Activated naive CD4-positive, alpha-beta T cell treated with anti-CD3 and anti-CD28 coated beads, Interleukin-2, amount 50 U/mL, for 24 hours (primary cell): ENCODE results near the gene C1orf56.

ENCODE experiments used
- H3K27ac Mint-ChIP-seq: one replicate; pipeline ENCODE4 v1.8.0; 2021; ENCODE audit warnings: mild to moderate bottlenecking, mixed read lengths
- H3K27me3 Mint-ChIP-seq: one replicate; pipeline ENCODE4 v1.8.0; 2021; ENCODE audit warnings: mixed read lengths
- H3K36me3 Mint-ChIP-seq: one replicate; pipeline ENCODE4 v1.8.0; 2021; ENCODE audit warnings: mixed read lengths
- H3K4me1 Mint-ChIP-seq: one replicate; pipeline ENCODE4 v1.8.0; 2021; ENCODE audit warnings: mixed read lengths
- H3K4me3 Mint-ChIP-seq: one replicate; pipeline ENCODE4 v1.8.0; 2021; ENCODE audit warnings: mild to moderate bottlenecking, mixed read lengths
- H3K9me3 Mint-ChIP-seq: one replicate; pipeline ENCODE4 v1.8.0; 2021; ENCODE audit warnings: mixed read lengths

Gene C1orf56, protein sequence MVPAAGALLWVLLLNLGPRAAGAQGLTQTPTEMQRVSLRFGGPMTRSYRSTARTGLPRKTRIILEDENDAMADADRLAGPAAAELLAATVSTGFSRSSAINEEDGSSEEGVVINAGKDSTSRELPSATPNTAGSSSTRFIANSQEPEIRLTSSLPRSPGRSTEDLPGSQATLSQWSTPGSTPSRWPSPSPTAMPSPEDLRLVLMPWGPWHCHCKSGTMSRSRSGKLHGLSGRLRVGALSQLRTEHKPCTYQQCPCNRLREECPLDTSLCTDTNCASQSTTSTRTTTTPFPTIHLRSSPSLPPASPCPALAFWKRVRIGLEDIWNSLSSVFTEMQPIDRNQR

DNA sequence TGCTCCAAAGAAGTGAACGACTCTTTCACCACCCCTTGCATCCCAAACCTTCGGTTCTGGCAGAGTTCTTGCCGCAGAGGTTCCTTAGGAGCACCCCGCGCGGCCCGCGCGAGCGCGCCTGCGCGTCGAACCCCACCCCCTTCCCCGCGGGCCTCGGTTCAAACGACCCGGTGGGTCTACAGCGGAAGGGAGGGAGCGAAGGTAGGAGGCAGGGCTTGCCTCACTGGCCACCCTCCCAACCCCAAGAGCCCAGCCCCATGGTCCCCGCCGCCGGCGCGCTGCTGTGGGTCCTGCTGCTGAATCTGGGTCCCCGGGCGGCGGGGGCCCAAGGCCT lies at the start of gene C1orf56:
TSS of gene C1orf56 (plus strand) at position 161 of the 334 bp plus-strand sequence. CDS start at position 258, 97 bp downstream.
- peaks cover 8% of the 10 kb centered on the region for H3K36me3 Mint-ChIP-seq
- H3K4me1 Mint-ChIP-seq = peaks cover 83% of the 10 kb centered on the region
- H3K27ac Mint-ChIP-seq = peak within 1 kb of the TSS; percentile 85
- peak within 1 kb of the TSS; percentile 92 for H3K4me3 Mint-ChIP-seq
- no peaks in the 10 kb centered on the region for H3K27me3 Mint-ChIP-seq
- H3K9me3 Mint-ChIP-seq = no peaks in the 10 kb centered on the region

DNA sequence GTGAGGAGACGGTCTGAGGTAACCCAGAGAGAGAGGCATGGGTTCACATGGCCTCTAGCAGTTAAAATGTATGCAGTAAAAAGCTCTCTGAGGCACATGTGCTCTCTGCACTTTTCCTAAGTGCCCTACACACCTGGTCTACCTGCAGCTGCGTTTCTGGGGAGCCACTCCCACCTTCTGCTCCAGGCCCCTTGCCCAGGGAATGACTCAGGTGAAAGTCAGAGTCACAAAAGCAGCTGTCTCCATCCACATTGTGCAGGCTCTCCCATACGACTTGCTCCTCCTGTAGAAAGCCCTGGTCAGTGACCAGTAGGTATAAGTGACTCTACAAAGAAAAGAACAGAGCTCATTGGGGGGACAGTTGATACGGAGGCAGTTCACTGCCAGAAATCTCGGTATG lies 49.6 kb upstream of the C1orf56 start:
- Mint-ChIP-seq H3K27ac (no peak overlapping the region), H3K9me3 (no peaks in the 10 kb centered on the region), H3K4me1 (peaks cover 39% of the 10 kb centered on the region), H3K4me3 (no peak overlapping the region), H3K27me3 (no peaks in the 10 kb centered on the region), H3K36me3 (peaks cover 3% of the 10 kb centered on the region)

DNA sequence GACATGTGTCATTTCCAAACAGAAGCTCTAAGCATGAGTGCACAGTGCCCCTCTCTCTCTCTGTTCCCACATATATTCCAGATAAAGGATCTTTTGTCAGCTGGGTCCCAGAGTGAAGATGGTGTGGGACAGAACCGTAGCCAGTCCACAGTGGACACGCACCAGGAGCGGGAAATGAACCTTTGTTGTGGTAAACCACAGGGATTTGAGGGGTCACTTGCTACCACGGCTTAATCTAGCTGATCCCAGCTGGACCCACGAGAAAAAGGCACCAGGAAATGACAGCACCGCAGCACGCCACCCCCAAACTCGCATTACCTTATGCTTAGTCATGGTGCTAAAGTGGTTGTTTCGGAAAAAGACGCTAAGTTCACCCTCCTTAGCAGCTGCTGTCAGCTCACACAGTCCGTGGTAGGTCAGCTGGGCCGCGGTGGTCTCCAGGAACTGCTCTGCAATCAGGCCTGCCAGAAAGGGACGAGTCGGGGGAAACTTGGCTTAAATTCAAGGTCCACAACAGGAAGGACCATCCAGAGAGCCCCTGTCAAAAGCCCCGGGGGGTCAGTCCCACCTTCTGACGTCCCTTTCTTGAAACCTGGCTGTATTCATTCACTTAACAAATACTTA lies 48.4 kb upstream of the C1orf56 start:
- Mint-ChIP-seq H3K4me1 (peaks cover 46% of the 10 kb centered on the region), H3K4me3 (no peak overlapping the region), H3K9me3 (no peaks in the 10 kb centered on the region), H3K36me3 (peaks cover 3% of the 10 kb centered on the region), H3K27me3 (no peaks in the 10 kb centered on the region), H3K27ac (no peak overlapping the region)

DNA sequence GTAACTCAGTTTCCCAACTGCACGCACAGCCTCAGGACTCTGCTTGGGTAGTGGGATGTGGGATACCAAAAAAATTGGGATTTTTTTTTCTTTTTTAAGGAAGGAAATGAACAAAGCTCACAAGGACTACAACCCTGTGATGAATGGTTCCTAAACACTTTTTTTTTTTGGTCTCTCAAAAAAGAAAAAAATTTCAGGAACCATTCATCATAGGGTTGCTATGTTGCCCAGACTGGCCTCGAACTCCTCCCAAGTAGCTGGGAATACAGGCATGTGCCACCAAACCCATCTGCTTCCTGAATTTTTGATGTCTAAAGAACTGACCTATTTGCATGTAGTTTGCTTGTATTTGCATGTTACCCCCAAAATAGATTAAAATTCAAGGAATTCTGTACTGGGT lies 47.6 kb upstream of the C1orf56 start:
- peaks cover 3% of the 10 kb centered on the region for H3K36me3 Mint-ChIP-seq
- peaks cover 49% of the 10 kb centered on the region for H3K4me1 Mint-ChIP-seq
- peak overlapping the region; percentile 84 for H3K27ac Mint-ChIP-seq
- no peaks in the 10 kb centered on the region for H3K9me3 Mint-ChIP-seq
- no peak overlapping the region for H3K4me3 Mint-ChIP-seq
- no peaks in the 10 kb centered on the region for H3K27me3 Mint-ChIP-seq

DNA sequence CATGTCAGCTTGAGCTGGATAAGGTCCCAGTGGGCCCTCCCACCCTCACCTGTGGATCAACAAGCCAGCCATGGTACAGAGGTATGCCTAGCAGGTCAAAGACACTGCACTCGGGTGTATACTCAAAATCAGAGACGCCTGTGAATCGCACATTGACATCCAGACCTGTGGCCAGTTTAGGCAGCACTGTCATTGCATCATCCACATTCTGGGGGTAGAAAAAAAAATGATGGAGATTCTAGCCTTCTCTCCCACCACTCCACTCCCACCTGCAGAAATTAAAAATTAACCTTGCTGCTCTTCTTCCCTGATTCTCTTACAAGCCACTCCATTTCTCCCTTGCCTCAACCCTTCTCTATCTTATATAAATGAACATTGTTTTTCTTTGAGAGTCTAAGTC lies 47.1 kb upstream of the C1orf56 start:
- H3K4me1 Mint-ChIP-seq = peaks cover 50% of the 10 kb centered on the region
- no peaks in the 10 kb centered on the region for H3K27me3 Mint-ChIP-seq
- H3K4me3 Mint-ChIP-seq = no peak overlapping the region
- H3K27ac Mint-ChIP-seq = peak overlapping the region; percentile 84
- H3K9me3 Mint-ChIP-seq = no peaks in the 10 kb centered on the region
- H3K36me3 Mint-ChIP-seq = peaks cover 3% of the 10 kb centered on the region

DNA sequence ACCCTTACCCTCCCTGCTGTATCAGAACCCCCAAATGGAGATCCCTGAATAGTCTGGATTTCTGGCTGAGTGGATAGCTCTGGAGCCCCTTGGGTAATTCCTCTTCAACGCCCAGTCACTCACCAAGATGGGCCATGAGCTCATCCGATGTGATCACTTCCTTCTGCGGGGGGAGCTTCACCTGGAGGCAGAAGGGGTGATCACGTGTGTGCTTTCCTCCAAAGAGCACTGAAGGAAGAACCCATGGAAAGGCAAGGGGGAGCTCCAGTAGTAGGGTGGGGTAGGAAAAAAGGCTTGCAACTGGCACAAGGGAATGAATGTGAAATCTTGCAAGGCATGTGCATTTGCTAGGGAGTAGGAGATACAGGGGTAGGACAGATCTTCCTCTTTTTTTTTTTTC lies 45.9 kb upstream of the C1orf56 start:
- Mint-ChIP-seq H3K9me3 (no peaks in the 10 kb centered on the region), H3K4me3 (peak overlapping the region; percentile 35), H3K27ac (peak overlapping the region; percentile 87), H3K27me3 (no peaks in the 10 kb centered on the region), H3K36me3 (peaks cover 3% of the 10 kb centered on the region), H3K4me1 (peaks cover 57% of the 10 kb centered on the region)

DNA sequence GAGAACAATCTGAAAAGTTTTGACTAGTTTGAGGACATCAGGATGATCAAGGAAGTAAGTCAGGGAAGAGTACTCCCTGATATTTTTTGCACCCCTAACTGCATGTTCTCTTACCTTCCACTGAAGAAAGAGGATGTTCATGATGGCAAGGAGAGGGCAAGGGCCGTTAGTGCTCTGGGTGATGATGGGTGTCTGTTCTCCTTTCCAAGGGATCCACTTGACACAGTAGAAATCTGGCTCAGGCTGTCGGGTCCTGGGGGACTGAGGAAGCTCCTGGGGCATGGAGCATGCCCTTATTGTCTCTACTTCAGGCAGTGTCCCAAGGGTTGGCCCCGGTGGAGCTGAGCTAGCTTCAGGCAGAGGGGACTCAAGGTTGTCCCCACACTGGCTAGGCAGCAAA lies 45.5 kb upstream of the C1orf56 start:
- H3K36me3 Mint-ChIP-seq = peaks cover 3% of the 10 kb centered on the region
- no peaks in the 10 kb centered on the region for H3K27me3 Mint-ChIP-seq
- H3K27ac Mint-ChIP-seq = peak overlapping the region; percentile 99
- peaks cover 62% of the 10 kb centered on the region for H3K4me1 Mint-ChIP-seq
- no peaks in the 10 kb centered on the region for H3K9me3 Mint-ChIP-seq
- H3K4me3 Mint-ChIP-seq = peak overlapping the region; percentile 78

DNA sequence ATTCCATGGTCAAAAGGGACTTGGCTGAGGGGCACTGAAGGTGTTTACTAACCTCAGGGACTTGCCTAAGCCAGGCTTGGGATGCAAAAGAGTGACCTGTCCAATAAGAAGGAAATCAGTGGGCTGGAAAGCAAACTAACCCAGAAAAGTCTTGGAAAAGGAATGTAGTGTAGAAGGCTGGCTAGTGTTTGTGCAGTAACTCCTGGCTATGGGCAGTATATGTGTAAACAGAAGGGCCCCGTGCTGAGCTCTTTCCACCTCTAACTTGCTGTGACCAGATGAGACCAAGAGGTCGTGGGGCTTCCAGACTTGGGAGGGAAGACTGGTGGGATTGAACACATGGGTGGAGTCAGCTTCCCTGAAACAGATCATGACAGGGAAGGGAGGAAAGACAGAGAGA lies 44.9 kb upstream of the C1orf56 start:
- H3K36me3 Mint-ChIP-seq = peaks cover 3% of the 10 kb centered on the region
- peak overlapping the region; percentile 78 for H3K4me3 Mint-ChIP-seq
- peaks cover 67% of the 10 kb centered on the region for H3K4me1 Mint-ChIP-seq

DNA sequence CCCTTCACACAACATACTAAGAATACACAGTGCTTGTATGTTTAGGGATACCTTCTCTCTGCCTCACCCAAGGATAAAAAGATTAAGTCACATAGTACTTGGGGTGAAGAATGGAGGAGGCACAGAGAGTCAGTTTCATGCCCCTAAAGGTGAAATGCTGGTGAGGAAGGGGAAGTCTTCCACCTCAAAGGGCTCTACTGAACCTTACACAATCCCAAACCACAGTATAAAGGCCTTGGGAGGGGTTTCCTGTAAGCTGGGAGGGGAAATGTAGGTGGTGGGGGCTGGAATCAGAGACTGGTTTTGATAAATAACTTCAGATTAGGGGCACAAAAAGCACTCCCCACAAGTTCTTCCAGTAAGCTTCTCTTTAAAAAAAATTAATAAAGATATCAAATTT lies 44.4 kb upstream of the C1orf56 start:
- peaks cover 73% of the 10 kb centered on the region for H3K4me1 Mint-ChIP-seq
- H3K27ac Mint-ChIP-seq = peak overlapping the region; percentile 99
- H3K4me3 Mint-ChIP-seq = peak overlapping the region; percentile 78

More for the DNA sequence above, 44.9 kb upstream of the C1orf56 start:
- no peaks in the 10 kb centered on the region for H3K9me3 Mint-ChIP-seq
- peak overlapping the region; percentile 99 for H3K27ac Mint-ChIP-seq
- no peaks in the 10 kb centered on the region for H3K27me3 Mint-ChIP-seq

DNA sequence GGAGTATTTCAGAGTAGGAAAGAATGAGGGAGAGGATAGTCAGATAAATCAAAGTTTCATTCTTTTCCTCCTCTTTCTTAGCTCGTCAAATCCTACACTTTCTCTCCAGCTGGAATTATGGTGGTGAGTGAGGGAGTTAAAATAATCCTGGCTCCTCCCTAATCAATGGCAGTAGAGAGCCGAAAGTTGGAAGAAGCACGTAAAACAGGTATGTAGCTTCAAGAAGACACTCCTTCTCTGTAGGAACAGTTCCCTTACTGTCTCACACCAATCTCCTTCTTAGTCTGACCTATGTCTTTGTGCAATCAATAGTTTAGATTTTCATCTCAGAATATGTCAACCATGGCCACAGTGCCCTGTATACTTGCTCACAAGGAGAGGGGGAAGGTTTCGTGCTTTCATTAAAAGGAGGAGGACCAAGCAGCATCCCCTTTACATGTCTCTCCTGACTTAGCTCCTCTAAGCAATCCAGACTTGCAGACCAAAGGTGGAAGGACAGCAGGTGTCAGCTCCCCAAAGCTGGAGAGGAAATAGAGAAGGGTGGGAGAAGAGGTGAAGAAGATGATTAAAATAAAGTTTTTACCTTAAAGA lies 41.7 kb upstream of the C1orf56 start:
- Mint-ChIP-seq H3K4me3 (peak overlapping the region; percentile 89), H3K36me3 (no peaks in the 10 kb centered on the region), H3K4me1 (peaks cover 80% of the 10 kb centered on the region), H3K27ac (peak overlapping the region; percentile 97), H3K9me3 (no peaks in the 10 kb centered on the region), H3K27me3 (no peaks in the 10 kb centered on the region)

More for the DNA sequence above, 44.4 kb upstream of the C1orf56 start:
- Mint-ChIP-seq H3K36me3 (peaks cover 3% of the 10 kb centered on the region), H3K9me3 (no peaks in the 10 kb centered on the region), H3K27me3 (no peaks in the 10 kb centered on the region)

DNA sequence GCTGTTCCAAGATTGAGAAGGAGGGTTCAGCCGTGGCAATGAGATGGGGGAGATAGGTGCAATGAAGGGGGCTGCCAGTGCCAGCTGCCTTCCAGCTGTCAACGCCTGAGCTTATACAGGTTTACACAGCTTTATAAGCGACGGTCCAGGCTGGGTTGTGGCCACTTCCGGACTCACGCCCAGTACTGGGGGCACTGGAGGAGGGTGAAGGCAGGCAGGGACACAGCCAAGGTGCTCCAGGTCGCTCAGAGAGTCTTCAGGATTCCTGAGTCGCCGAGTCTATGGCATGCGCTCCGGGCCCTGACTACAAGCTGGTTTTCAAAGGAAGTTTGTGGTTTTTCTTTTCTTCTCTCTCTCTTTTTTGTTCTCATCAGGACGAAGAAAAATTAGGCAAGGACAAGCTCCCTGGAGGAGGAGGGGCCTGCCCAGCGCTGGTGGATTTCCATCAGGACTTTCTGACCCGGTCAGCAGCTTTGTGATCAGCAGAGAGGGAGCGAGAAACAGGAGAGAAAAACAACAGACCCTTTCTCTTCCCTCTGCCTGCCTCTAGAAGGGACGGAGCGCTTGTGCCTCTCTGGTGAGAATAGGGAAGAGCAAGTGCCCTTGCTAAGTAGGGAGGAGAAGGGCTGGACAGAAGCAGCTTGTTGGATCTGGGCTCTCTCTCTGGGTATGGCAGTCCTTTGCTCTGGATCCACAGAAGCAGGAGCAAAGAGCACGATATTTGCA lies 41.1 kb upstream of the C1orf56 start, which contains the start of gene MINDY1:
TSS of gene MINDY1 (minus strand) at position 576 of the 726 bp plus-strand sequence. CDS start 4,285 bp downstream, outside the sequence.
- no peaks in the 10 kb centered on the region for H3K9me3 Mint-ChIP-seq
- H3K4me1 Mint-ChIP-seq = peaks cover 80% of the 10 kb centered on the region
- peak within 1 kb of the TSS; percentile 97 for H3K27ac Mint-ChIP-seq
- H3K36me3 Mint-ChIP-seq = no peaks in the 10 kb centered on the region
- peak within 1 kb of the TSS; percentile 89 for H3K4me3 Mint-ChIP-seq
- H3K27me3 Mint-ChIP-seq = no peaks in the 10 kb centered on the region

DNA sequence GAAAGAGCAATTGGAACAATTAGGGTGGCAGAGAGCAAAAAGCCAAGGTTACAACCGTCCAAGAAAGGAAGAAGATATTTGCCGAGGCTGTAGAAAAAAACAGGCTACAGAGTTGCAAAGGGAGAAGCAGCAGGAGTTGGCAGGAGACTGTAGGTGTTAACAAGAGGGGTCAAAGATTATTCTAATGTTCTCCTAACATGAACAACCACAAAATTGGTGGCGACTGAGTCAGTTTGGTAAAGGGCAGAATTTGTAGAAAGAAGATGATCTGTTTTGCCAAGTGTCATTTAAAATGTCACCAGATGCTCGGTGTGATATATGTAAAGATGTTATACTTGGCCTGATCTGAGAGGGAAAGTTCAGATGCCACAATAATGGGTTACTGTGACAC lies 39.7 kb upstream of the C1orf56 start:
- Mint-ChIP-seq H3K36me3 (peaks cover 3% of the 10 kb centered on the region), H3K9me3 (no peaks in the 10 kb centered on the region), H3K27ac (peak overlapping the region; percentile 97), H3K4me1 (peaks cover 77% of the 10 kb centered on the region), H3K27me3 (no peaks in the 10 kb centered on the region), H3K4me3 (peak overlapping the region; percentile 89)

DNA sequence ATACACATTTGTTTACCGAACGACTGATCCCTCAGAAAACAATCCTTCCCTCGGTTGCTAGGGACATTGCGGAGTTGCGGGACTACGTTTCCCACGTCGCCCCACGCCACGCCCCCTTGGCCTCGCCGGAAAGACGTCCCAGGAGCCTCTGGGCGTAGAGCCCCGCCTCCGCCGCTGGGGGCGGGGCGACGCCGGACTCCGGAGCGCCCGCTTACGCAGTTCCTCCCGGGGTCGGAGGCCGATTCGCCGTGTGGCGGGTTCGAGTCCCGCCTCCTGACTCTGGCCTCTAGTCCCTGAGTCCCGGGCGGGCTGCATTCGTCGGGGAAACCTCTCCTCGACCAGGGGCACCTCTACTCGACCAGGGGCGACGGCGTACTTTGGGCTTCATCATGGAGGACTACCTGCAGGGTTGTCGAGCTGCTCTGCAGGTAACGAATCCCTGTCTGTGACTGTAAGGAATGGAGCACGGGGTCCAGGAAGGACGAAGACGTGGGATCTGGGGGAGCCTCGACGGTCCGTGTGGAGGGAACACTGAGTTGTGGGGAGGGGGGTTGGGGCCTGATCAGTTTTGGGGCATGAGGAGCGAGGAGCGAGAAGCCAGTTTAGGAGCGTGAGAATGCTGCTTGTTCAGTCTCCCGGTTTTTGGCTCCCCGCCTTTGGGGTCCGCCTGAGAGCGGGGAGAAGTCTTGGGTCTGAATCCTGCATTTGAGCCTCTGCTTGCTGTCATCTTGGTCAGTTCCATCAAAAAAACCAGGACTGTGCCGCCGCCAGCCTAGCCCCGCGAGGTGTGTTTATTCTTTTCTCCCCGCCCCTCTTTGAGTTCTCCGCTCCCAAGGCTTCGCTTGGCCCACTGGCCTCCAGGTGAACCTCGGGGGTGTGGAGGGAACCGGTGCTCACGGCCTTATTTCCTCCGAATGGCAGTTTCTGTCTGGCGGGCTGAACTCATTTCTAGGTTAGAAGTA lies 39.0 kb upstream of the C1orf56 start, which contains the start of gene PRUNE1:
TSS of gene PRUNE1 (plus strand) at position 206 of the 962 bp plus-strand sequence. CDS start at position 390, 184 bp downstream.
- Mint-ChIP-seq H3K4me3 (peak within 1 kb of the TSS; percentile 89), H3K27ac (peak within 1 kb of the TSS; percentile 97), H3K36me3 (peaks cover 3% of the 10 kb centered on the region), H3K4me1 (peaks cover 79% of the 10 kb centered on the region), H3K9me3 (no peaks in the 10 kb centered on the region), H3K27me3 (no peaks in the 10 kb centered on the region)

DNA sequence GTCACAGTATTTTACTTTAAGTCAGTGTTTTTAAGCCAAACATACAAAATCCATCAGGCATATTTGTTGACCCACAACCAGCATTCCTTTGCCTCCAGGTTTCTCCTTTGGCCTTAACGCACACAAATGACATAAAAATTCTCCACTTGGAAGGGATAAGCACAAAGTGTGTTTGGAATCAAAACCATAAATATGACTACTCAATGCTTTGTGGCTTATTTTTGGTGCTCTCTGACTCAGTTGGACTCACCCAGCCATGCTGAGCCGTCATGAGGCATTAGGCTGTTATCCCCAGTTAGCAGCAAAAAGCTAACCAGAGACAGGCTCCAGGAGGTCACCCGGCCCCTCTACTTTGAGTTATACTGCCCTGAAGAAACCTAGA lies 38.4 kb upstream of the C1orf56 start:
- Mint-ChIP-seq H3K4me3 (peak overlapping the region; percentile 89), H3K9me3 (no peaks in the 10 kb centered on the region), H3K27me3 (no peaks in the 10 kb centered on the region), H3K4me1 (peaks cover 78% of the 10 kb centered on the region), H3K27ac (peak overlapping the region; percentile 97), H3K36me3 (peaks cover 3% of the 10 kb centered on the region)
